Measurements from ENCODE around the gene CMIP.

The CMIP gene

DNA sequence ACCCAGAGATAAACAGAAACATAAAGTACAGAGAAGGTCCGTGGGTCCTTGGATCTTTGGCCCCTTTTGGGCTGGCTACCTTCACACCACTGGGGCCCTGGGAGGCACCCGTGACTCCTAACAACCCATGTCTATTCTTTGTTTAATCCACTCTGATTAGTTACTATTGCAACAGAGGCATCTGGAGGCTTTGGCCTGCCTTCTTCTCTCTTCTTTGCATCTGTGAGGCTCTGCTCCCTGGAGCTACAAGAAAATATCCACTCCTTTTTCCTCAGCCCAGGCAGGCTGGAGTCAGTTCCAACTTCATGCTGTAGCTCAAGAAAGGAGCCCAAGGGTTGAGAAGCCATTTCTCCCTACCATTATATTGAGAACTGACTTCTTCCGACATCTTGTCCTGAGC lies 9.5 kb upstream of the CMIP start:
- TF ChIP-seq ZNF274 (IDR thresholded peaks at IDR 0.05; ENCODE audit: low read depth, low read length) = no peak
- H3K4me3 ChIP-seq (ENCODE audit: low read length) = no peak overlapping the region

DNA sequence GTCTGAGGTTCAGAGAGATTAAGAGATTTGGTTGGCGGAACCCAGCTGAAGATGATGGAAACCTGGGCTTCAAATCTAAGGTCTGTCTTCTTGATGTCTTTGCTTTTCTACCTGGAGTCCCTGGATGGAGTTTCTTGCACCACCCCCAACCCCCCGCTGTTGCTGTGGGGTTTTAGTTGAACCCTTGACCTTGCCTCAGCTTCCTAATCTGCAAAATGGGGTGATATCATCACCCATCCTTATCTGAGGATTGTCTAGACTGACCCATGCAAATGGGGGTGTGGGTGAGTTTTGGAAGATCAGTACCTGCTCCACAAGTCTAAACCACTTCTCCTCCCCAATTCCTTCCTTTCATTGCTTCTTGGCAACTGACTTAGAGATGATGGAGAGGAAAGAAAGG lies 9.0 kb upstream of the CMIP start:
- TF ChIP-seq ZNF274 (IDR thresholded peaks at IDR 0.05; ENCODE audit: low read depth, low read length) = no peak
- no peak overlapping the region for H3K4me3 ChIP-seq (ENCODE audit: low read length)

DNA sequence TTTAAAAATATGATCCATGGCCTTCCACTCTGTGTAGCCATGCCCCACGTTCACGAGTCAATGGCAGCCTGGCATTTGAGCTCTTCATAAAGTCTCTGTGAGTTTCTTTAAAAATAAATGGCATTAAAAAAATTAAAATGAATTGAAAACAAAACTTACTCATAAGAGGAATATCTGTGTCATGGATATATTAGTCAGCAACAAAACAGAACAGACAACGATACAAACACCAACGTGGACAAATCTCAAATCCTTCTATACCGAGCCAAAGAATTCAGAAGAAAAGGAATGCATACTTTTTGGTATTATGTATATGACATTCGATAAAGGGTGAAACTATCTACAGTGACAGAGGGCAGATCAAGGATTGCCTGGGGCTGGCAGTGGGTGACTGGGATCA lies 8.2 kb upstream of the CMIP start:
- no peak overlapping the region for H3K4me3 ChIP-seq (ENCODE audit: low read length)
- no peak for TF ChIP-seq ZNF274 (IDR thresholded peaks at IDR 0.05; ENCODE audit: low read depth, low read length)

DNA sequence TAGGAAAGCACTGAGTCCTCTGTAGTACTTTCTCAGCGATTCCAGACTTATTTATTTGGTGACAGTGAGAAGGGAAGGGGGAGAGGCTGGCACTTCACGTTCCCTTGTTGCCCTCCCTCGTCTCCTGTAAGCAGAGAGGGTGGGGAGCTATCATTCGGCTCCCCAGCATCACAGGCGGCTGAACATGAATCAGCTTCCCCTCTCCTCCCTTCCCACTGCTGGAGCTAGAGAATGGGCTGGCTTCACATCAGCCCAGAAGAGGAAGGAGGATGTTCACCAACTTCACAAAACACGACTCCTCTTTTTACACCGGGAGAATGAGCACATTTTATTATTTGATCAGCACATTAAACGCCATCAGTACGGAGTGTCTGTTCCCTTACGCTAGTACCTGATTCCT lies 6.7 kb upstream of the CMIP start:
- no peak overlapping the region for H3K4me3 ChIP-seq (ENCODE audit: low read length)
- TF ChIP-seq ZNF274 (IDR thresholded peaks at IDR 0.05; ENCODE audit: low read depth, low read length) = no peak

DNA sequence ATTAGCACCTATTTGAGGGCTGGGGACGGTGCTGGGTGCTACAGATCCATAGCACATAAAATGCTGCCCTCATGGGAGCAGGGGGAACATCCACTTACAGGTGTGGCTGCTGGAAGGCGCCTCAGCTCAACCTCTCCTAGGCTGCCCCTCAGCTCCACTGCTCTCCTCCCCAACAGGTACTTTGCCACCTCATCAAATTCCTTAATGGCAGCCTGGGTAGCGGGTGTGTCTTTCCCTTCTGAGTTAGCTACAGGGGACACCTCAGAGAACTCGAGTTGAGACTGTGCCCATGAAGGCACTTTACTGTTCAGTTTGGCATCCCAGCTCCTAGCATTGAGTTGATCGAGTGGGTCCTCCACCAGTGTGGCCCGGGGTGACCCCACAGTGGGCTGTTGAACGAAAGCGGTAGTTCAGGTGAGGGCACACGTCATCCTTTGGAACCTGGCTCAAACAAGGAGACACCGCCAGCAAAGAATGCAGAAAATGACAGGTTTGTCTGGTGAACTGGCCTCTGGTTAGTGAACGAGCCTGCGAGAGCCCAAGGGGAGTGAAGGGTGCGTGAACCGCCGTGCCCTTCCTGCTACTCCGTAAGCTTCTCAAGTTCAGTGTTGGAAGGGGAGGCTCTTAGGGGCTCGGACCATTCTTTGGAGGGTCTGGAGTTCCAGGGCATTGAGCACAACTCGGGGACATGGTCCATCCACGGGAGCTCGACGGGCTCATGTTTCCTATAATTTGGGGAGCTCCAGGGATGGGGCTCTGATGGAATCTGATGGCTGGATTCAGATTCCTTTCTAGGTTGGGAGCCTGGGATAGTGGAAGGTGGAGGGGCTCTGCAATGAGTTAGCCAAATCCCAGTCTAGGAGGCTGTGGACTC lies 3.5 kb upstream of the CMIP start:
- H3K4me3 ChIP-seq (ENCODE audit: low read length) = no peak overlapping the region
- no peak for TF ChIP-seq ZNF274 (IDR thresholded peaks at IDR 0.05; ENCODE audit: low read depth, low read length)

DNA sequence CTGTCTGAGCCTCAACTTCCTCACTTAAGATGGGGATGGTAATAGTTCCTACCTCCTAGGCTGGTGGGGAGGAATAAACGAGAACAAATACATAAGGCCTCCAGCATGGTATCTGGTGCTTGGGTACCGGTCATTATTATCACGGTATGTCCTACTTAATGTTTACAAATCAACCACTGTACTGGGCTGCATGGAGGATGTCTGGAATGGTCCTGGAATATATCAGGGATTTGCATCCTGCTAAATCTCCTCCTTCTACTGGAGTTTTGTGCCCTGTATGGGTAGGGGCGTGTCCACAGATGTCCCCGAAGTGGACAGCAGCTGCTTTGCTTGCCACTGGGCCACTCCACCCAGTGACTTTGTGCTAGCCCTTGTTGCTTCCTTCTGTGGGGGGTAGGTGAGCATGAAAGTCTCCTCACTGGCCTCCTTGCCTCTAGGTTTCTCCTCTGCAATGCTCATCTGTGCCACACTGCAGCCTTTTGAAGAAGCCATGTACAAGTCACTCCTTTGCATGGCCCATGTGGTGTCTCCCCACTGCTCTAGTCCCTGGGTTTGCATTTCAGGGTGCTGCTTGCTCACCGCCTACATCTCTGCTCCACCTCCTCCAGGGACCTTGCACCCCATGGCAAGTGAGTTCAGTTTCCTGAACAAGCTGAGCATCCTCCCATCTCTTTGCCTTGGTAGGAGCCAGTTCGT lies 2.2 kb upstream of the CMIP start:
- no peak for TF ChIP-seq ZNF274 (IDR thresholded peaks at IDR 0.05; ENCODE audit: low read depth, low read length)
- no peak overlapping the region for H3K4me3 ChIP-seq (ENCODE audit: low read length)

DNA sequence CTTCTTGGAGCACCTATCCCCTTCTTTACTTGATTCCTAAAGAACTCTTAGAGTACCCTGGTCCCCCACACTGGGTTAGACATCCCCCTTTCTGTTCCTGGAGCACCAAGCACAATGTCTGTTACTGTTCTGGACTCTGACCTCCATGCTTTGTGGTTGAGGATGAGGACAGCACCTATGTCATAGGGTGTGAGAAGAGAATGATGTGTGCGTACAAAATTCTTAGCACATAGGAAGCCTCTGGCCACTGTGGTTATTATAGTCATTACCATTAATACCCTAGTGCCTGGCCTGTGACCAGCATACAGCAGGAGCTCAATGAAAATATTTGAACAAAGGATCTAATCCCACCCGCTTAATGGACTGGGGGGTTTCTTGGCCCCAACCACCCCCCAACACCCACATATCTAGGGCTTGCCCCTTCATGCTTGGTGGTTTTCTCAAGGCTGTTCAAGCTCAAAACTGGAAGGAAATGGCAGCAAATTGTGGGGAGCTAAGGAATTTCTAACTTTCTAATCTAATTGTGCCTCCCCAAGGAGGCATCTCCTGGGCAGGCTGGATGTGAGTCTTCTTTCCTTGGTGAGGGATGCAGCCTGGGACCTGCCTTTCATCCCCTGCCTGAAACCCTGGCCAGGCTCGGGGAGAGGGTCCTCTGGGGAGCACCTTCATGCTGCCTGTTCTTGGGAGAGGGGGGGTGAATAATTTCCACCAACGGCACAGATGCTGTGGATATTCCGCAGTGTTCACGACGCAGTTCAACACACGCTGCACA lies 1.5 kb upstream of the CMIP start:
- no peak overlapping the region for H3K4me3 ChIP-seq (ENCODE audit: low read length)
- no peak for TF ChIP-seq ZNF274 (IDR thresholded peaks at IDR 0.05; ENCODE audit: low read depth, low read length)

DNA sequence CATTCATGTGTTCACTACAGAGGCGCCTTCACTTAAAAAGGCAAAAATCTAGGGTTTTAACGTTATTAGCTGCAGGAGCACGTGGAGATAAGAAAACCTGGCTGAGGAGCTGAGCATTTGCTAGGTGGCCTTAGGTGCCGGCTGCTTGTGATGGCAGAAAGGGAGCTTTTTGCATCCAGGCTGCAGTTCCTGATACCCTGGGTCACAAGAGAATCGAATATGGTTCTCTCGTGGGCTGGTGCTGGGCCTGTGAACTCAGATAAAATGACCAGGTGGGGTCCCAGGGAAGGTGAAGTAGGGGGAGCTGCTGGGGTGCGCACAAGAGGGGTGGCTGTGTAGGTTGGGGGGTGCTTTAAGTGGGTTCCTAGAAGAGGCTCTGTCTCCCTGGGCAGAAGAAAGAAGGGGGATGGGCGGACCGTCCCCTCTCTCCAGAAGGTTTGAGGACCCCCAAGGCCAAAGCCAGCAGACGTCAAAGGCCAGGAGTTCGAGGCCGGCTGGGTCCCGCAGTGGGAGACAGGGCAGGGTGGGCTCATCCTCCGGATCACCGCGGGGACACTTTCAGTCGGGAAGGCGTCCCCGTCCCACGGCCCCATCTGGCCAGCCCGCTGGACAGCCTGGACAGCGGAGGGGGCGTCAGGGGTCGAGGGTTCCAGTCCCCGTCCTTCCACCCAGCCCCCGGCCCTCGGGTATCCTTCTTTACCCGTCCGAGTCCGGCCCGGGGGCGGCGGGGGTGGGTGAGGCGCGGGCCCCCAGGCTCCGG lies 740 bp upstream of the CMIP start:
- no peak for TF ChIP-seq ZNF274 (IDR thresholded peaks at IDR 0.05; ENCODE audit: low read depth, low read length)

DNA sequence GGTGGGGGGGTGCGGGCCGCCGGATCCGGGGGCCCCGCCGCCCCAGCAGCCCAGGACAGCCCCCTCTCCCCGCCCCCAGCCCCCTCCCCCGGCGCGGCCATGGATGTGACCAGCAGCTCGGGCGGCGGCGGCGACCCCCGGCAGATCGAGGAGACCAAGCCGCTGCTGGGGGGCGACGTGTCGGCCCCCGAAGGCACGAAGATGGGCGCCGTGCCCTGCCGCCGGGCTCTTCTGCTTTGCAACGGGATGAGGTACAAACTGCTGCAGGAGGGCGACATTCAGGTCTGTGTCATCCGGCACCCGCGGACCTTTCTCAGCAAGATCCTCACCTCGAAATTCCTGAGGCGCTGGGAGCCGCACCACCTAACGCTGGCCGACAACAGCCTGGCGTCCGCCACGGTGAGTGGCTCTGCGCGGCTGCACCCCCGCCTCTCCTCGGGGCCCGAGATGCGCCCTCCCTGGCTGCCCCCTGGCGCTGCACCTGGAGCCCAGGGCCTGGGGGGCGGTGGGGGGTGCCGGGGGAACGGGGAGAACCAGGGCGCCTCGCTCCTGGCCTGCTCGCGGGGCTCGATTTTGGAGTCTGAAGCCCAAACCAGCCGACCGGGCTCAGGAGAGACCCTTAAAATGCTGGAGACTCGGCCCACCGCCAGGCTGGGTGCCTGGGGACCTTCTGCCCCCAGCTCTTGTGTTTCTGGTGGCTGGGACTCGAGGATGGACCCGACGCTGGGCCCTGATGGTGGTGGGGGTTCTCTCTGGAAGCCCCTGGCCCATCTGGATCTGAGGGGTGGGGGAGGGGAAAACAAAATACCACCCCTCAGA lies 744 bp downstream of the CMIP start:
- no peak for TF ChIP-seq ZNF274 (IDR thresholded peaks at IDR 0.05; ENCODE audit: low read depth, low read length)
- H3K4me3 ChIP-seq (ENCODE audit: low read length) = peak overlapping the region; percentile 82

More for the DNA sequence above, 740 bp upstream of the CMIP start:
- peak overlapping the region; percentile 32; the same call in 1 of the 2 replicates for H3K4me3 ChIP-seq (ENCODE audit: low read length)

DNA sequence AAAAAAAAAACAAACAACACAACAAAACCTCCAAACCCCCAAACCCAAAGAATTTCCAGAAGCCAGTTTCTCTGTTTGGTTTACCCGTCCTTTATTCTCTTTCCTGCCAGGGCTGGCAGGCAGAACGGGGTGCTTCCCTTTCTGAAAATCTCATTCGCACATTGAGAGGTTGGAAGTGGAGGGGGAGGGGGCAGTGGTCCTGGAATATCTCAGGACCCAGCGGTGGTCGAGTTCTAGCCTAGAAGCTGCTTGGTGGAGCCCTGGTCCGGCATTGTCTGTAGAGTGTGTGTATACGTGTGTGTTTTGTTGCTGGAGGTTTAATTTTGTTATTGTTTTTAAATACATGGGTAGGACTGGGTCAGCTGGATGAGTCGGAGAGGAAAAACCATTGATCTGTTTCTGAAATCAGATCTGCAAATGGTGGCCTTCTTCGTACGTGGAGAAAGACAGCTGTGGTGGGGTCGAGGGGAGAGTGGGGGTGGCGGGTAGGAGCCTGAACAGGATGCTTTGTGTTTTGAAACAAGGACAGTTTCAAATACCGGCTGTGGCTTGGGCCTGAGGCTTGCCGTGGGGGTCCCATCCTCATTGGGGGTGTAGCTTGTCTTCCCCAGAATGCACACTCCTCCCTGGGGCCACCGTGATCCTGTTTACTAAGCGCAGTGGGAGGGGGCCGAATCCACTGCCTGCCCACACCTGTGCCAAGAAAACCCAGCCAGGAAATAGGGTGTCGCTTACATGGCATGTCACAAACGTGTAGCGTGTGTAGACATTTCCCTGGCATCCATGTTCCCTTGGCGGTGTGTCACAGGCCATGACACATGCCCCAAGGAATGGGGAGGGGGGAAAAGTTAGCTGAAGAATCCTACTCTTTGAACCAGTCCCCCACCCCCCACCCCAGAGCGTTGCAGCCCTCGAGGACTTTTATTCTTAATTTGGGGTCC lies 1.6 kb downstream of the CMIP start:
- H3K4me3 ChIP-seq (ENCODE audit: low read length) = peak overlapping the region; percentile 82
- TF ChIP-seq ZNF274 (IDR thresholded peaks at IDR 0.05; ENCODE audit: low read depth, low read length) = no peak

DNA sequence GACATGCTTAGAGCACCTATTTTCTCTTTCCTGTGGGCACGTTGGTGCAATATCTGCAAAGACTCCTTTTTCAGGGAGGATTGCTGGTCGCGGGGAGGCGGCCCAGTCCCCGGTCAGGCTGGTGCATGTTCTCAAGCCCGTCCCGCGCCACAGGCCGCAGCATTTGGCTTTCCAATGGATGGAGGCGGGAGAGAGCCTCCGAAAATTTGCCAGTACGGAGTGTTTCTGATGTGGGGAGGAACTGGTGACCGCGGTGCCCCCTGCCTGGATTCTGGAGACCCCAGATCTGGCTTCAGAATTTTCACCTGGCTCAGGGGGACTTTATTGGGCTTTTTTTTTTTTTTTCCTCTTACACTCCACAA lies 2.3 kb downstream of the CMIP start:
- TF ChIP-seq ZNF274 (IDR thresholded peaks at IDR 0.05; ENCODE audit: low read depth, low read length) = no peak
- H3K4me3 ChIP-seq (ENCODE audit: low read length) = peak overlapping the region; percentile 82; the same call in 1 of the 2 replicates

Measured in GM08714 (cell line).